22Rv1 (cell line): ENCODE results near the gene DTNB.

Source experiments
- ZFX ChIP-seq: fragments of 450-650 bp; IDR thresholded peaks from 2 replicates; pipeline ENCODE4 v1.6.1; 2017; ENCODE audit warnings: antibody characterized with exemption, borderline replicate concordance
- TF ChIP-seq, protein P1 (sequence below): fragments of 450-650 bp; IDR thresholded peaks from 2 replicates; pipeline ENCODE4 v1.5.1; 2017; ENCODE audit warnings: mild to moderate bottlenecking

DNA sequence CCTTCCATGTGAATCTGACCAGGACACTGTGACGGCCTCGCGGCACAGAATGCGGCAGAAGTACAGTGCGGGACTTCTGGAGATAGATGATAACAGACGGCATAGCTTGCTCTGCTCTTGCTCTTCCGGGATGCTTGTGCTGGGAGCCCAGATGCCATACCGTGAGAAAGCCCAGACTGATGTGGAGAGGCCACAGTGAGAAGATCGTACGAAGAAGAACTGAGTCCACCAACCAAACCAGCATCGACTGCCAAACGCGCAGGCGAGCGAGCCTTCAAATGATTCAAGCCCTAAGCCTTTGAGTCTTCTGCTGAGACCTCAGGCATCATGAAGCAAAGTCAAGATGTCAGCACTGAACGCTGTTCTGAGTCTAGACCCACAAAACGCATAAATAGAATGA, 33.7 kb downstream of the DTNB start:
- TF ChIP-seq, protein P1, sequence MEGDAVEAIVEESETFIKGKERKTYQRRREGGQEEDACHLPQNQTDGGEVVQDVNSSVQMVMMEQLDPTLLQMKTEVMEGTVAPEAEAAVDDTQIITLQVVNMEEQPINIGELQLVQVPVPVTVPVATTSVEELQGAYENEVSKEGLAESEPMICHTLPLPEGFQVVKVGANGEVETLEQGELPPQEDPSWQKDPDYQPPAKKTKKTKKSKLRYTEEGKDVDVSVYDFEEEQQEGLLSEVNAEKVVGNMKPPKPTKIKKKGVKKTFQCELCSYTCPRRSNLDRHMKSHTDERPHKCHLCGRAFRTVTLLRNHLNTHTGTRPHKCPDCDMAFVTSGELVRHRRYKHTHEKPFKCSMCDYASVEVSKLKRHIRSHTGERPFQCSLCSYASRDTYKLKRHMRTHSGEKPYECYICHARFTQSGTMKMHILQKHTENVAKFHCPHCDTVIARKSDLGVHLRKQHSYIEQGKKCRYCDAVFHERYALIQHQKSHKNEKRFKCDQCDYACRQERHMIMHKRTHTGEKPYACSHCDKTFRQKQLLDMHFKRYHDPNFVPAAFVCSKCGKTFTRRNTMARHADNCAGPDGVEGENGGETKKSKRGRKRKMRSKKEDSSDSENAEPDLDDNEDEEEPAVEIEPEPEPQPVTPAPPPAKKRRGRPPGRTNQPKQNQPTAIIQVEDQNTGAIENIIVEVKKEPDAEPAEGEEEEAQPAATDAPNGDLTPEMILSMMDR = no peak
- no peak for TF ChIP-seq ZFX
